Measurements from ENCODE around the gene NPAS3.

Gene NPAS3

GRCh38 chr14:33848706-33849454 lies 910.2 kb downstream of the NPAS3 start:
- Histone ChIP-seq H3K27ac (ENCODE audit: poor library complexity, severe bottlenecking) (no peak overlapping the region), H3K9me3 (ENCODE audit: severe bottlenecking) (no peaks in the 10 kb centered on the region), H3K27me3 (ENCODE audit: insufficient read depth, poor library complexity, severe bottlenecking) (no peaks in the 10 kb centered on the region), H3K36me3 (ENCODE audit: low read depth) (no peaks in the 10 kb centered on the region), H3K4me3 (ENCODE audit: severe bottlenecking) (no peak overlapping the region), H3K4me1 (ENCODE audit: insufficient read depth, poor library complexity, severe bottlenecking) (no peaks in the 10 kb centered on the region)
- ATAC-seq (ENCODE audit: low read depth) = peak; percentile 82
- peak; percentile 66 for TF ChIP-seq CTCF (IDR thresholded peaks at IDR 0.05; ENCODE audit: poor library complexity, severe bottlenecking)
- no peak for DNase-seq (ENCODE audit: low spot score)

GRCh38 chr14:33849455-33849801 lies 910.7 kb downstream of the NPAS3 start:
- no peak overlapping the region for H3K4me3 ChIP-seq (ENCODE audit: severe bottlenecking)
- no peaks in the 10 kb centered on the region for H3K9me3 ChIP-seq (ENCODE audit: severe bottlenecking)
- peak; percentile 43 for TF ChIP-seq CTCF (IDR thresholded peaks at IDR 0.05; ENCODE audit: poor library complexity, severe bottlenecking)
- ATAC-seq (ENCODE audit: low read depth) (no peak), DNase-seq (ENCODE audit: low spot score) (no peak)
- no peaks in the 10 kb centered on the region for H3K27me3 ChIP-seq (ENCODE audit: insufficient read depth, poor library complexity, severe bottlenecking)
- H3K27ac ChIP-seq (ENCODE audit: poor library complexity, severe bottlenecking) = no peak overlapping the region
- H3K36me3 ChIP-seq (ENCODE audit: low read depth) = no peaks in the 10 kb centered on the region
- H3K4me1 ChIP-seq (ENCODE audit: insufficient read depth, poor library complexity, severe bottlenecking) = no peaks in the 10 kb centered on the region

GRCh38 chr14:33850826-33851225 lies 912.1 kb downstream of the NPAS3 start:
- Histone ChIP-seq H3K27ac (ENCODE audit: poor library complexity, severe bottlenecking) (no peak overlapping the region), H3K27me3 (ENCODE audit: insufficient read depth, poor library complexity, severe bottlenecking) (no peaks in the 10 kb centered on the region), H3K9me3 (ENCODE audit: severe bottlenecking) (no peaks in the 10 kb centered on the region), H3K4me1 (ENCODE audit: insufficient read depth, poor library complexity, severe bottlenecking) (no peaks in the 10 kb centered on the region), H3K36me3 (ENCODE audit: low read depth) (no peaks in the 10 kb centered on the region), H3K4me3 (ENCODE audit: severe bottlenecking) (no peak overlapping the region)
- no peak for TF ChIP-seq CTCF (IDR thresholded peaks at IDR 0.05; ENCODE audit: poor library complexity, severe bottlenecking)
- ATAC-seq (ENCODE audit: low read depth) (no peak), DNase-seq (ENCODE audit: low spot score) (no peak)

- Histone ChIP-seq H3K4me3 (ENCODE audit: severe bottlenecking) (no peak overlapping the region), H3K4me1 (ENCODE audit: insufficient read depth, poor library complexity, severe bottlenecking) (no peaks in the 10 kb centered on the region), H3K27me3 (ENCODE audit: insufficient read depth, poor library complexity, severe bottlenecking) (no peaks in the 10 kb centered on the region), H3K36me3 (ENCODE audit: low read depth) (no peaks in the 10 kb centered on the region), H3K27ac (ENCODE audit: poor library complexity, severe bottlenecking) (no peak overlapping the region), H3K9me3 (ENCODE audit: severe bottlenecking) (no peaks in the 10 kb centered on the region)
- DNase-seq (ENCODE audit: low spot score) (no peak), ATAC-seq (ENCODE audit: low read depth) (no peak; the same call in 2 of the 3 replicates)
- TF ChIP-seq CTCF (IDR thresholded peaks at IDR 0.05; ENCODE audit: poor library complexity, severe bottlenecking) = no peak
These were observed 912.7 kb downstream of the NPAS3 start for GRCh38 chr14:33851366-33851765.

- no peaks in the 10 kb centered on the region for H3K9me3 ChIP-seq (ENCODE audit: severe bottlenecking)
- no peaks in the 10 kb centered on the region for H3K4me1 ChIP-seq (ENCODE audit: insufficient read depth, poor library complexity, severe bottlenecking)
- no peak overlapping the region for H3K27ac ChIP-seq (ENCODE audit: poor library complexity, severe bottlenecking)
- DNase-seq (ENCODE audit: low spot score) = no peak
- no peaks in the 10 kb centered on the region for H3K27me3 ChIP-seq (ENCODE audit: insufficient read depth, poor library complexity, severe bottlenecking)
- no peak for ATAC-seq (ENCODE audit: low read depth)
- no peak for TF ChIP-seq CTCF (IDR thresholded peaks at IDR 0.05; ENCODE audit: poor library complexity, severe bottlenecking)
- no peak overlapping the region for H3K4me3 ChIP-seq (ENCODE audit: severe bottlenecking)
- H3K36me3 ChIP-seq (ENCODE audit: low read depth) = no peaks in the 10 kb centered on the region
These were observed 913.3 kb downstream of the NPAS3 start for GRCh38 chr14:33851931-33852330.
